H1 (cell line): ENCODE measurements around the gene GPC6. TPM values are rescaled to one million over a fixed set of nuclear protein-coding genes. Genes with fewer than 3 reads are reported as not detected.

Source experiments
- CTCF ChIA-PET: fragments of 300-600 bp; sonication (Branson Sonifier 250); formaldehyde crosslinking; loops from one replicate; lab custom pipeline; 2021; ENCODE audit not compliant: partially characterized antibody; lab: Charles Lee
- POLR2A ChIA-PET: fragments of 300-600 bp; sonication (Branson Sonifier 250); formaldehyde crosslinking; loops from one replicate; lab custom pipeline; 2021; ENCODE audit warnings: inconsistent platforms; ENCODE audit not compliant: partially characterized antibody; lab: Charles Lee
- DNase-seq, 2 experiments: peaks; one replicate each; pipeline versions ENCODE4 v3.0.0 to v3.0.0-alpha.2; 2010 to 2022; ENCODE audit warnings: low spot score in 2 of 2, low read depth in 1 of 2, mixed read lengths in 1 of 2
- FAIRE-seq: peaks from 2 replicates; lab custom pipeline; 2011; peaks lifted over from hg19 to GRCh38; lab: Jason Lieb, UNC
- H2AFZ ChIP-seq: 2 replicates; pipeline ENCODE4 v1.8.1; 2012; ENCODE audit warnings: low read length, inconsistent platforms
- H2AK5ac ChIP-seq: 2 replicates; pipeline ENCODE4 v1.6.1; 2013; ENCODE audit warnings: low read depth, low read length
- H2BK120ac ChIP-seq: replicated peaks from 2 replicates; pipeline ENCODE3; 2013; ENCODE audit warnings: low read depth, low read length, inconsistent platforms
- H2BK12ac ChIP-seq: 2 replicates; pipeline ENCODE4 v1.6.1; 2013; ENCODE audit warnings: low read depth, low read length
- H2BK15ac ChIP-seq: 2 replicates; pipeline ENCODE4 v1.6.1; 2013; ENCODE audit warnings: low read length
- H2BK20ac ChIP-seq: 2 replicates; pipeline ENCODE4 v1.6.1; 2013; ENCODE audit warnings: low read length
- H2BK5ac ChIP-seq: 2 replicates; pipeline ENCODE4 v1.6.1; 2013; ENCODE audit warnings: low read depth, low read length
- H3K14ac ChIP-seq: 2 replicates; pipeline ENCODE4 v1.6.1; 2013; ENCODE audit warnings: inconsistent platforms; ENCODE audit not compliant: insufficient read length
- H3K18ac ChIP-seq: 2 replicates; pipeline ENCODE4 v1.6.1; 2013; ENCODE audit warnings: low read length; ENCODE audit errors: extremely low read depth
- H3K23ac ChIP-seq: 2 replicates; pipeline ENCODE4 v1.6.1; 2013; ENCODE audit warnings: inconsistent platforms; ENCODE audit not compliant: insufficient read length
- H3K23me2 ChIP-seq: 2 replicates; pipeline ENCODE4 v1.6.1; 2013; ENCODE audit warnings: low read depth, low read length
- H3K27ac ChIP-seq: 2 replicates; pipeline ENCODE4 v1.6.1; 2011; ENCODE audit warnings: low read depth, low read length, inconsistent platforms
- H3K27me3 ChIP-seq, 4 experiments: replicated peaks in 1 of 4; 1 replicate in 1 of 4; 2 replicates in 3 of 4; pipeline versions ENCODE4 v1.6.1 to v1.8.1; 2011 to 2013; ENCODE audit warnings: low read length in 3 of 4, mild to moderate bottlenecking in 3 of 4, inconsistent platforms in 2 of 4, mixed read lengths in 2 of 4, moderate library complexity in 1 of 4; ENCODE audit not compliant: control insufficient read depth in 3 of 4, insufficient read depth in 3 of 4; ENCODE audit errors: extremely low read depth in 1 of 4
- H3K36me3 ChIP-seq, 4 experiments: 2 replicates each; pipeline versions ENCODE4 v1.6.1 to v1.8.1; 2011 to 2013; ENCODE audit warnings: mild to moderate bottlenecking in 4 of 4, low read length in 3 of 4, moderate library complexity in 2 of 4, control low read depth in 1 of 4, inconsistent platforms in 1 of 4; ENCODE audit not compliant: insufficient read depth in 4 of 4, control insufficient read depth in 2 of 4
- H3K4ac ChIP-seq: replicated peaks from 2 replicates; pipeline ENCODE3; 2013; ENCODE audit warnings: low read length, low read depth, mixed read lengths, inconsistent platforms; ENCODE audit not compliant: insufficient read length
- H3K4me1 ChIP-seq, 4 experiments: replicated peaks in 1 of 4; 1 replicate in 1 of 4; 2 replicates in 3 of 4; pipeline versions ENCODE4 v1.6.1 to v1.8.1; 2011 to 2013; ENCODE audit warnings: low read length in 3 of 4, inconsistent platforms in 2 of 4, mixed read lengths in 1 of 4; ENCODE audit not compliant: insufficient read depth in 4 of 4, control insufficient read depth in 3 of 4
- H3K4me2 ChIP-seq, 2 experiments: 2 replicates each; pipeline versions ENCODE4 v1.6.1 to v1.8.1; 2011 to 2013; ENCODE audit warnings: low read depth in 2 of 2, low read length in 2 of 2, control low read depth in 1 of 2, inconsistent platforms in 1 of 2, mild to moderate bottlenecking in 1 of 2; ENCODE audit not compliant: insufficient read depth in 1 of 2
- H3K4me3 ChIP-seq, 4 experiments: fragments of 200-600, 300-600 bp in 1 of 4; sonication (generic), shearing (Covaris generic), sonication (Bioruptor Twin) in 1 of 4; 2 replicates each; pipeline versions ENCODE4 v1.5.1 to v1.8.1; 2011 to 2016; ENCODE audit warnings: low read length in 4 of 4, low read depth in 3 of 4, control low read depth in 2 of 4, inconsistent platforms in 2 of 4, mild to moderate bottlenecking in 2 of 4, mixed read lengths in 1 of 4, moderate library complexity in 1 of 4; ENCODE audit not compliant: insufficient read depth in 2 of 4; ENCODE audit errors: extremely low read depth in 1 of 4
- H3K56ac ChIP-seq: replicated peaks from 2 replicates; pipeline ENCODE3; 2013; ENCODE audit warnings: low read depth, mild to moderate bottlenecking, mixed read lengths, low read length, inconsistent platforms; ENCODE audit not compliant: insufficient read length
- H3K79me1 ChIP-seq: 2 replicates; pipeline ENCODE4 v1.6.1; 2013; ENCODE audit warnings: low read depth, low read length, control low read depth
- H3K79me2 ChIP-seq, 2 experiments: 2 replicates each; pipeline versions ENCODE4 v1.6.1 to v1.8.1; 2012 to 2013; ENCODE audit warnings: low read length in 2 of 2, mild to moderate bottlenecking in 2 of 2, inconsistent platforms in 1 of 2; ENCODE audit not compliant: insufficient read depth in 2 of 2, control insufficient read depth in 1 of 2
- H3K9ac ChIP-seq, 4 experiments: replicated peaks in 1 of 4; 1 replicate in 1 of 4; 2 replicates in 3 of 4; pipeline versions ENCODE4 v1.6.1 to v1.8.1; 2011 to 2013; ENCODE audit warnings: low read depth in 3 of 4, low read length in 3 of 4, control low read depth in 2 of 4, mild to moderate bottlenecking in 2 of 4, moderate library complexity in 2 of 4, inconsistent platforms in 1 of 4; ENCODE audit errors: extremely low read depth in 1 of 4
- H3K9me3 ChIP-seq, 2 experiments: 2 replicates each; pipeline versions ENCODE4 v1.6.1 to v1.8.1; 2012 to 2013; ENCODE audit warnings: mild to moderate bottlenecking in 2 of 2, moderate library complexity in 2 of 2, control low read depth in 1 of 2, inconsistent platforms in 1 of 2, low read depth in 1 of 2, low read length in 1 of 2, mixed read lengths in 1 of 2; ENCODE audit not compliant: insufficient read depth in 2 of 2
- H4K20me1 ChIP-seq, 2 experiments: replicated peaks in 1 of 2; 2 replicates each; pipeline versions ENCODE3 to v1.8.1; 2011 to 2013; ENCODE audit warnings: inconsistent platforms in 2 of 2, low read length in 2 of 2, mild to moderate bottlenecking in 1 of 2; ENCODE audit not compliant: insufficient read depth in 2 of 2, control insufficient read depth in 1 of 2
- H4K5ac ChIP-seq: 2 replicates; pipeline ENCODE4 v1.6.1; 2013; ENCODE audit warnings: low read length, low read depth, mixed read lengths, inconsistent platforms; ENCODE audit not compliant: insufficient read length
- H4K8ac ChIP-seq: 2 replicates; pipeline ENCODE4 v1.8.0; 2013; ENCODE audit warnings: mild to moderate bottlenecking, moderate library complexity, low read length, inconsistent platforms; ENCODE audit not compliant: insufficient read depth; ENCODE audit errors: extremely low read depth
- H4K91ac ChIP-seq: replicated peaks from 2 replicates; pipeline ENCODE3; 2013; ENCODE audit warnings: low read length, mixed read lengths, inconsistent platforms; ENCODE audit not compliant: insufficient read length
- CHD2 ChIP-seq: IDR thresholded peaks from 2 replicates; pipeline ENCODE4 v1.6.1; 2012; ENCODE audit warnings: low read length, improper control_type of control experiment
- KDM4A ChIP-seq: IDR thresholded peaks from one replicate; pipeline ENCODE4 v1.7.1; 2012; ENCODE audit warnings: low read depth, mild to moderate bottlenecking, moderate library complexity, low read length, inconsistent platforms; ENCODE audit not compliant: severe bottlenecking
- SP1 ChIP-seq: IDR thresholded peaks from 2 replicates; pipeline ENCODE4 v1.6.1; 2011; ENCODE audit warnings: low read depth, low read length
- TAF7 ChIP-seq: optimal IDR thresholded peaks from 2 replicates; pipeline ENCODE3; 2011; ENCODE audit warnings: low read depth, mild to moderate bottlenecking, inconsistent platforms, low read length, moderate library complexity, borderline replicate concordance
- WGBS, 2 experiments: shearing (Covaris generic) in 1 of 2; methylation state at CpG; one replicate each; pipeline versions ENCODE4 v1.1.6 to v1.1.7; 2013 to 2015; ENCODE audit warnings: low lambda C conversion rate in 2 of 2, mixed read lengths in 2 of 2, inconsistent platforms in 1 of 2, low coverage in 1 of 2, missing lambda C conversion rate in 1 of 2; ENCODE audit not compliant: insufficient replicate concordance in 2 of 2, insufficient coverage in 1 of 2, insufficient read length in 1 of 2; ENCODE audit errors: extremely low coverage in 1 of 2, missing lambda C conversion rate in 1 of 2; 5-methylcytosine and 5-hydroxymethylcytosine counted together
- polyA plus RNA-seq, 7 experiments: library from polyadenylated mRNA; depleted of rRNA in 3 of 7; stranded (reverse) in 5 of 7; unstranded in 2 of 7; fragments of >200 nt in 5 of 7; fragments of 200-250 nt in 2 of 7; gene quantifications; 1 replicate in 5 of 7; 2 replicates in 1 of 7; 4 replicates in 1 of 7; pipeline versions ENCODE4 v1.2.1 to v1.2.3, GENCODE V29; 2011 to 2013; ENCODE audit warnings: missing spikeins in 2 of 7, mixed read lengths in 2 of 7
- total RNA-seq: library from RNA; stranded (reverse); fragmentation: NEBNext Ultra II Directional; extraction: Animal tissue kit (Norgen Biotek cat#: 25700); gene quantifications from 2 replicates; pipeline ENCODE4 v1.2.1, GENCODE V29; 2021

Gene GPC6
- total and polyA plus RNA-seq, 2 of the 8 experiments (the other 6 are each of a cell fraction or from before 2014, with no cell fraction given): 5.4 to 12.0 TPM

GRCh38 chr13:93899981-93900380 is 673.4 kb downstream of the GPC6 start:
- FAIRE-seq: no peak
- CTCF ChIA-PET: interaction anchor here (0.8 kb wide), 1 partner anchor 395 kb away, joined by 4 read pairs; no protein-coding TSS in a partner anchor

More at GRCh38 chr13:93899981-93900380, 673.4 kb downstream of the GPC6 start:
- H3K27me3 ChIP-seq: no peaks in the 10 kb centered on the region
- no peak overlapping the region for H3K9ac ChIP-seq
- no peak overlapping the region for H3K4me2 ChIP-seq
- H3K56ac ChIP-seq: no peak overlapping the region
- H3K4me3 ChIP-seq: no peak overlapping the region
- no peak for DNase-seq
- H3K14ac ChIP-seq: no peak overlapping the region
- H3K79me1 ChIP-seq: no peaks in the 10 kb centered on the region
- H2BK15ac ChIP-seq: no peak overlapping the region
- no peak overlapping the region for H2AK5ac ChIP-seq
- H3K23ac ChIP-seq: no peak overlapping the region
- H3K9me3 ChIP-seq: no peaks in the 10 kb centered on the region
- H2BK20ac ChIP-seq: no peak overlapping the region
- no peak overlapping the region for H3K4ac ChIP-seq
- no peaks in the 10 kb centered on the region for H3K4me1 ChIP-seq
- no peak overlapping the region for H2BK12ac ChIP-seq
- H2BK5ac ChIP-seq: no peak overlapping the region
- no peak overlapping the region for H4K5ac ChIP-seq
- no peaks in the 10 kb centered on the region for H3K36me3 ChIP-seq
- H4K20me1 ChIP-seq: no peaks in the 10 kb centered on the region
- H4K8ac ChIP-seq: no peak overlapping the region
- H4K91ac ChIP-seq: no peak overlapping the region
- no peaks in the 10 kb centered on the region for H3K23me2 ChIP-seq
- no peak overlapping the region for H2AFZ ChIP-seq
- H3K27ac ChIP-seq: no peak overlapping the region
- POLR2A ChIA-PET: no interaction called here
- TF ChIP-seq TAF7: no peak
- no peak for TF ChIP-seq SP1
- TF ChIP-seq KDM4A: no peak
- no peak for TF ChIP-seq CHD2
- H3K79me2 ChIP-seq: no peaks in the 10 kb centered on the region
- no peak overlapping the region for H2BK120ac ChIP-seq
- no peak overlapping the region for H3K18ac ChIP-seq
- 94% methylated on average over 2 of the region's 2 CpGs; no CpG with 5 or more reads in 1 of the 2 experiments for WGBS, 2 experiments
